SU-DHL-6 (cell line): ENCODE results near the gene CYTH1.

Experiments used
- H2AFZ ChIP-seq: fragments of 200-600 bp; sonication (generic); 2 replicates; pipeline ENCODE4 v1.6.1; 2014; ENCODE audit warnings: low read depth, mild to moderate bottlenecking, moderate library complexity, mixed read lengths, antibody characterized with exemption, low read length; ENCODE audit not compliant: severe bottlenecking
- H3F3A ChIP-seq: fragments of 200-600 bp; shearing (Covaris generic); 2 replicates; pipeline ENCODE4 v1.6.0; 2016; ENCODE audit warnings: antibody characterized with exemption, mild to moderate bottlenecking; ENCODE audit not compliant: insufficient read depth
- H3K27ac ChIP-seq: fragments of 200-600 bp; sonication (generic); 2 replicates; pipeline ENCODE4 v1.5.1; 2016; ENCODE audit warnings: low read depth, mild to moderate bottlenecking, low read length, moderate library complexity, mixed read lengths
- H3K27me3 ChIP-seq: fragments of 200-600 bp; sonication (generic), shearing (Covaris generic); 2 replicates; pipeline ENCODE4 v1.6.0; 2014; ENCODE audit warnings: mild to moderate bottlenecking, low read length
- H3K36me3 ChIP-seq: fragments of 200-600 bp; sonication (generic); 2 replicates; pipeline ENCODE4 v1.6.1; 2014; ENCODE audit warnings: mild to moderate bottlenecking, low read length, mixed read lengths
- H3K4me2 ChIP-seq: fragments of 300-600, 200-600 bp; shearing (Covaris generic), sonication (generic); 2 replicates; pipeline ENCODE4 v1.6.0; 2014; ENCODE audit warnings: low read length, low read depth, mild to moderate bottlenecking; ENCODE audit not compliant: poor library complexity, severe bottlenecking
- H3K4me3 ChIP-seq: fragments of 200-600 bp; sonication (generic); 2 replicates; pipeline ENCODE4 v1.5.1; 2014; ENCODE audit warnings: antibody characterized with exemption, low read length, mild to moderate bottlenecking, mixed read lengths; ENCODE audit not compliant: insufficient read depth, poor library complexity, severe bottlenecking
- H3K79me2 ChIP-seq: fragments of 200-600 bp; sonication (generic); 2 replicates; pipeline ENCODE4 v1.6.1; 2014; ENCODE audit warnings: mild to moderate bottlenecking, low read length, moderate library complexity; ENCODE audit not compliant: insufficient read depth
- H3K9ac ChIP-seq: fragments of 200-600 bp; sonication (generic); 2 replicates; pipeline ENCODE4 v1.7.0; 2014; ENCODE audit warnings: mild to moderate bottlenecking, low read length
- H3K9me2 ChIP-seq: fragments of 200-600 bp; sonication (generic); replicated peaks from 2 replicates; pipeline ENCODE4 v1.6.1; 2014; ENCODE audit warnings: low read length; ENCODE audit not compliant: insufficient read depth
- H3K9me3 ChIP-seq: fragments of 200-600 bp; sonication (generic); 2 replicates; pipeline ENCODE4 v1.6.1; 2014; ENCODE audit warnings: low read length, mixed read lengths; ENCODE audit not compliant: insufficient read depth
- H4K20me1 ChIP-seq: fragments of 200-600 bp; sonication (generic); 2 replicates; pipeline ENCODE4 v1.6.1; 2014; ENCODE audit warnings: low read depth, mild to moderate bottlenecking, antibody characterized with exemption, low read length, moderate library complexity, mixed read lengths
- EZH2phosphoT487 ChIP-seq: fragments of 200-600 bp; sonication (generic), shearing (Covaris generic); conservative IDR thresholded peaks from 2 replicates; pipeline ENCODE4 v1.6.1; 2018; ENCODE audit warnings: mild to moderate bottlenecking, antibody characterized with exemption, low read length, moderate library complexity, mixed read lengths
- TF ChIP-seq, protein P1 (sequence below): fragments of 200-600 bp; sonication (generic); IDR thresholded peaks from one replicate; pipeline ENCODE4 v1.5.1; 2017; ENCODE audit warnings: antibody characterized with exemption, mild to moderate bottlenecking, low read length, moderate library complexity; ENCODE audit not compliant: insufficient read depth, poor library complexity, severe bottlenecking

The CYTH1 gene

DNA sequence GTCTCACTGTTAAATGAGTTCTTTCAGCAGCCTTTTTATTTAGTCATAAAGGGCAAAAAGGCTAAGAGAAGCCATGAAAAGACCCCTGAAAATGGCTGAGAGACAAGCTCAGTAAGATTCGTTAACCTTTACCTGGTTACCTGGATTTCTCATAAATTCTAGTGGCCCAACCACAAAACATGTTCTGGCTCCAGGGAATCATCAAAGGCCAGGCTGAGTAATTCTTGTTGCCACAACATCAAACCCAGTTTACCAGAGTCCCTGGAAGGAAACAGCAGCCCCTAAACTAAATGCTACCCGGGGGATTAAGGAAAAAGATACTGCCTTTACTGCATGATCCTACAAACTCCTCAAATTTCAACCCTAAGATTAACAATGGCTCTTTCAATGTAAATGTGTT, 15.8 kb downstream of the CYTH1 start:
- H3K27me3 ChIP-seq = no peaks in the 10 kb centered on the region
- H3K27ac ChIP-seq = no peak overlapping the region
- H4K20me1 ChIP-seq = peaks cover 30% of the 10 kb centered on the region
- H3K9me2 ChIP-seq = no peaks in the 10 kb centered on the region
- no peak overlapping the region for H2AFZ ChIP-seq
- H3K9me3 ChIP-seq = no peaks in the 10 kb centered on the region
- H3K36me3 ChIP-seq = no peaks in the 10 kb centered on the region
- TF ChIP-seq, protein P1, sequence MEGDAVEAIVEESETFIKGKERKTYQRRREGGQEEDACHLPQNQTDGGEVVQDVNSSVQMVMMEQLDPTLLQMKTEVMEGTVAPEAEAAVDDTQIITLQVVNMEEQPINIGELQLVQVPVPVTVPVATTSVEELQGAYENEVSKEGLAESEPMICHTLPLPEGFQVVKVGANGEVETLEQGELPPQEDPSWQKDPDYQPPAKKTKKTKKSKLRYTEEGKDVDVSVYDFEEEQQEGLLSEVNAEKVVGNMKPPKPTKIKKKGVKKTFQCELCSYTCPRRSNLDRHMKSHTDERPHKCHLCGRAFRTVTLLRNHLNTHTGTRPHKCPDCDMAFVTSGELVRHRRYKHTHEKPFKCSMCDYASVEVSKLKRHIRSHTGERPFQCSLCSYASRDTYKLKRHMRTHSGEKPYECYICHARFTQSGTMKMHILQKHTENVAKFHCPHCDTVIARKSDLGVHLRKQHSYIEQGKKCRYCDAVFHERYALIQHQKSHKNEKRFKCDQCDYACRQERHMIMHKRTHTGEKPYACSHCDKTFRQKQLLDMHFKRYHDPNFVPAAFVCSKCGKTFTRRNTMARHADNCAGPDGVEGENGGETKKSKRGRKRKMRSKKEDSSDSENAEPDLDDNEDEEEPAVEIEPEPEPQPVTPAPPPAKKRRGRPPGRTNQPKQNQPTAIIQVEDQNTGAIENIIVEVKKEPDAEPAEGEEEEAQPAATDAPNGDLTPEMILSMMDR = no peak
- no peak for TF ChIP-seq EZH2phosphoT487
- no peak overlapping the region for H3K4me3 ChIP-seq
- H3F3A ChIP-seq = no peaks in the 10 kb centered on the region
- no peak overlapping the region for H3K4me2 ChIP-seq
- H3K79me2 ChIP-seq = peaks cover 42% of the 10 kb centered on the region
- H3K9ac ChIP-seq = no peak overlapping the region

DNA sequence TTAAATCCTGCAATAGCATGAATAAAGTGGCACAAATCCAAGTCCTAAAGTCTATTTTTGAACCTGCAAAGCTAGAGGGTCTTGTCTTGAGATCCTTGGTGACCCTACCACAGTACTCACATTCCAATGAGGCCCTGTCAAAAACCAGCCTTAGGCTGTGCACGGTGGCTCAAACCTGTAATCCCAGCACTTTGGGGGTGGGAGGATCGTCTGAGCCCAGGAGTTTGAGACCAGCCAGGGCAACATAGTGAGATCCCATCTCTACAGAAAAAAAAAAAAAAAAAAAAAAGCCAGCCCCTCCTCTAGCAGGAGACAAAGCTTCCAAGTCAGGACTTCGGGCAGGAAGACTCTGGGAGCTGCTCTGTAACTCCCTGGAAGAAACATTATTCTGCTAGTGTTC, 16.3 kb downstream of the CYTH1 start:
- Histone ChIP-seq H3K9me2 (no peaks in the 10 kb centered on the region), H3K27ac (no peak overlapping the region), H2AFZ (no peak overlapping the region), H3K9me3 (no peaks in the 10 kb centered on the region), H3F3A (no peaks in the 10 kb centered on the region), H3K27me3 (no peaks in the 10 kb centered on the region), H3K79me2 (peaks cover 42% of the 10 kb centered on the region), H3K4me3 (no peak overlapping the region), H3K36me3 (no peaks in the 10 kb centered on the region), H3K9ac (no peak overlapping the region), H4K20me1 (peaks cover 30% of the 10 kb centered on the region), H3K4me2 (no peak overlapping the region)
- TF ChIP-seq, protein P1 = no peak
- TF ChIP-seq EZH2phosphoT487 = no peak

DNA sequence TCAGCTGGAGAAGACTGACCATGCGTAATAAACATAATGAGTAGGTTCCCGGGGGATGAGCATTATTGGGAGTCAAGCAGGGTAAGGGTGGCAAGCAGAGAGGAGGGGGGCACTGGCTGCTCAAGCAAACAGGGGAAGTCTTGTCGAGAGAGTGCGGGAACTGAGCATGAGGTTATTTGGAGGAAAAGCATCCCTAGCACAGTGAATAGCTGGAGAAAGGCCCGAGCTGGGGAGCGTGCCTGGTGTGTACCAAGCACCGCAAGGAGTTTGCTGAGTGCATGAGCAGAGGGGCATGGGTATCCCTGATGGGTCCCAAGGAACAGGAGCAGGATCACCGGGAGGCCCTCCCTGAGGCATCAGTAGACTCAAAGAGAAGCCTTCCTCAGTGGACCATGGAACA, 17.2 kb downstream of the CYTH1 start:
- peaks cover 38% of the 10 kb centered on the region for H3K79me2 ChIP-seq
- TF ChIP-seq EZH2phosphoT487 = no peak
- TF ChIP-seq, protein P1 = no peak
- peaks cover 34% of the 10 kb centered on the region for H4K20me1 ChIP-seq

More for the DNA sequence above, 17.2 kb downstream of the CYTH1 start:
- no peaks in the 10 kb centered on the region for H3K9me2 ChIP-seq
- H3K27ac ChIP-seq = no peak overlapping the region
- H3K27me3 ChIP-seq = no peaks in the 10 kb centered on the region
- H2AFZ ChIP-seq = no peak overlapping the region
- no peak overlapping the region for H3K4me3 ChIP-seq
- no peak overlapping the region for H3K9ac ChIP-seq
- no peak overlapping the region for H3K4me2 ChIP-seq
- no peaks in the 10 kb centered on the region for H3K9me3 ChIP-seq
- H3F3A ChIP-seq = peaks cover 5% of the 10 kb centered on the region
- H3K36me3 ChIP-seq = no peaks in the 10 kb centered on the region
